PC-9 (cell line): ENCODE measurements around the gene ADSS1. TPM values are rescaled to one million over a fixed set of nuclear protein-coding genes. Genes with fewer than 3 reads are reported as not detected.
A peak's percentile ranks its signal among the peaks of the same experiment; 100 is the strongest.

ENCODE experiments used
- BruUV-seq: library from RNA; stranded (reverse); fragments of 400-500 nt; replicated peaks from 2 replicates; lab custom pipeline; 2021; lab: Mats Ljungman, UMichigan
- CTCF ChIA-PET: fragments of 300-600 bp; sonication (Branson Sonifier 250); formaldehyde crosslinking; loops from one replicate; lab custom pipeline; 2022; ENCODE audit warnings: antibody characterized with exemption; lab: Charles Lee
- POLR2A ChIA-PET: fragments of 300-600 bp; sonication (Branson Sonifier 250); formaldehyde crosslinking; loops from one replicate; lab custom pipeline; 2022; ENCODE audit warnings: antibody characterized with exemption; ENCODE audit not compliant: unreplicated experiment; lab: Charles Lee
- DNase-seq, 2 experiments: peaks; one replicate each; pipeline versions ENCODE4 v3.0.0 to v3.0.0-alpha.2; 2015 to 2022; ENCODE audit warnings: mixed read lengths in 1 of 2
- H2AFZ ChIP-seq: fragments of 200-600 bp; sonication (generic); 2 replicates; pipeline ENCODE4 v1.8.1; 2017; ENCODE audit warnings: antibody characterized with exemption
- H3F3A ChIP-seq: fragments of 200-600 bp; sonication (generic); 2 replicates; pipeline ENCODE4 v1.8.1; 2017; ENCODE audit warnings: antibody characterized with exemption, mild to moderate bottlenecking, low read depth; ENCODE audit not compliant: insufficient read depth
- H3K27ac ChIP-seq: fragments of 200-600 bp; sonication (generic); 2 replicates; pipeline ENCODE4 v1.6.1; 2016; ENCODE audit warnings: mixed run types
- H3K27me3 ChIP-seq: fragments of 200-600 bp; sonication (generic); 2 replicates; pipeline ENCODE4 v1.6.1; 2016; ENCODE audit warnings: low read depth, mixed run types; ENCODE audit not compliant: insufficient read depth
- H3K36me3 ChIP-seq: fragments of 200-600 bp; sonication (generic); 2 replicates; pipeline ENCODE4 v1.6.1; 2016; ENCODE audit warnings: low read depth, mixed run types
- H3K4me1 ChIP-seq: fragments of 200-600 bp; sonication (generic); replicated peaks from 2 replicates; pipeline ENCODE4 v1.6.1; 2016; ENCODE audit warnings: mixed run types; ENCODE audit not compliant: insufficient read depth
- H3K4me2 ChIP-seq: fragments of 200-600 bp; sonication (generic); 2 replicates; pipeline ENCODE4 v1.6.1; 2017; ENCODE audit warnings: mixed run types
- H3K4me3 ChIP-seq: fragments of 200-600 bp; sonication (generic); 2 replicates; pipeline ENCODE4 v1.6.1; 2016; ENCODE audit warnings: mixed run types
- H3K79me2 ChIP-seq: fragments of 200-600 bp; sonication (generic); 2 replicates; pipeline ENCODE4 v1.6.1; 2017; ENCODE audit warnings: low read depth, mixed run types
- H3K9me2 ChIP-seq: fragments of 200-600 bp; sonication (generic); 2 replicates; pipeline ENCODE4 v1.8.1; 2017; ENCODE audit warnings: mild to moderate bottlenecking; ENCODE audit not compliant: insufficient read depth
- H3K9me3 ChIP-seq: fragments of 200-600 bp; sonication (generic); 2 replicates; pipeline ENCODE4 v1.8.1; 2016; ENCODE audit warnings: low read depth; ENCODE audit not compliant: insufficient read depth
- H4K20me1 ChIP-seq: fragments of 200-600 bp; sonication (generic); 2 replicates; pipeline ENCODE4 v1.8.1; 2017; ENCODE audit not compliant: insufficient read depth
- EZH2 ChIP-seq: fragments of 200-600 bp; sonication (generic); IDR thresholded peaks from 2 replicates; pipeline ENCODE4 v1.8.0; 2017; ENCODE audit warnings: antibody characterized with exemption, low read depth
- intact Hi-C: fragments of 100-400 bp; cut with micrococcal nuclease; formaldehyde crosslinking; loops from one replicate; pipeline ENCODE4 v1.10.0; 2022; ENCODE audit not compliant: unreplicated experiment
- total RNA-seq: library from RNA; stranded (reverse); gene quantifications from 2 replicates; pipeline ENCODE4 v1.2.3, GENCODE V29; 2021
- TF ChIP-seq, protein P1 (sequence below): fragments of 200-600 bp; sonication (generic); conservative IDR thresholded peaks from 2 replicates; pipeline ENCODE4 v1.6.1; 2017; ENCODE audit warnings: mixed run types, antibody characterized with exemption, mild to moderate bottlenecking, moderate library complexity

ADSS1 gene
- total RNA-seq, 1 experiment from 2014 or later: 5.8 TPM

DNA sequence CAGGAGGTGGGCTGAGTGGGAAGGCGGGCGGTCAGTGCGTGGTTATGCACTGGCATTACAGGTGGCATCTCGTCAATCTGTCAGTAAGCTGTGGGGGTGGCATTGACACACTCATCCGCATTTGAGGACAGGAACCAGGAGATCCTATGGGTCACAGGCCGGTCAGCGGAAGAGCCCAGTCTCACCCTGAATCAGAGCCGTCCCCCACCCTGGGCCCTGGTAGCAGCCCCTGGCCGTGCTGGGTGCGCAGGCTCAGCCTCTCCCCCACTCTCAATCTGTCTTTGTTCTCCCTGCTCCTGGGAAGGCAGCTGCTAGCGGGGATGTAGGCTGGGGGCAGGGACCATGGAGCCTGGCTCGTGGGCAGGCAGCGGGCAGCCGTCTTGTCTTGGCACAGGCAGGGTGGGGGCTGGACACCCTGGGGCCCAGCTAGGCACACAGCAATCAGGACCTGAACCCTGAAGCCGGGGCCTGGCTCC lies 29.5 kb upstream of the ADSS1 start:
- no peaks in the 10 kb centered on the region for H3K36me3 ChIP-seq
- no peak overlapping the region for H3K4me3 ChIP-seq
- H3K9me3 ChIP-seq: no peaks in the 10 kb centered on the region
- H3K4me1 ChIP-seq: peaks cover 9% of the 10 kb centered on the region
- TF ChIP-seq, protein P1, sequence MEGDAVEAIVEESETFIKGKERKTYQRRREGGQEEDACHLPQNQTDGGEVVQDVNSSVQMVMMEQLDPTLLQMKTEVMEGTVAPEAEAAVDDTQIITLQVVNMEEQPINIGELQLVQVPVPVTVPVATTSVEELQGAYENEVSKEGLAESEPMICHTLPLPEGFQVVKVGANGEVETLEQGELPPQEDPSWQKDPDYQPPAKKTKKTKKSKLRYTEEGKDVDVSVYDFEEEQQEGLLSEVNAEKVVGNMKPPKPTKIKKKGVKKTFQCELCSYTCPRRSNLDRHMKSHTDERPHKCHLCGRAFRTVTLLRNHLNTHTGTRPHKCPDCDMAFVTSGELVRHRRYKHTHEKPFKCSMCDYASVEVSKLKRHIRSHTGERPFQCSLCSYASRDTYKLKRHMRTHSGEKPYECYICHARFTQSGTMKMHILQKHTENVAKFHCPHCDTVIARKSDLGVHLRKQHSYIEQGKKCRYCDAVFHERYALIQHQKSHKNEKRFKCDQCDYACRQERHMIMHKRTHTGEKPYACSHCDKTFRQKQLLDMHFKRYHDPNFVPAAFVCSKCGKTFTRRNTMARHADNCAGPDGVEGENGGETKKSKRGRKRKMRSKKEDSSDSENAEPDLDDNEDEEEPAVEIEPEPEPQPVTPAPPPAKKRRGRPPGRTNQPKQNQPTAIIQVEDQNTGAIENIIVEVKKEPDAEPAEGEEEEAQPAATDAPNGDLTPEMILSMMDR: no peak
- TF ChIP-seq EZH2: no peak
- H2AFZ ChIP-seq: no peak overlapping the region
- POLR2A ChIA-PET: interaction anchor here (0.6 to 1.0 kb wide), 3 partner anchors 13 to 29 kb away, joined by 5 to 12 read pairs (median 8); no protein-coding TSS in a partner anchor
- intact Hi-C loops: no loop called here
- no peaks in the 10 kb centered on the region; the same call in 1 of the 2 replicates for H3F3A ChIP-seq
- H3K27me3 ChIP-seq: no peaks in the 10 kb centered on the region
- H4K20me1 ChIP-seq: peaks cover 66% of the 10 kb centered on the region
- DNase-seq: peak in 1 of 2 experiments; percentile 26
- no peak overlapping the region for H3K27ac ChIP-seq
- CTCF ChIA-PET: interaction anchor here (1.0 kb wide), 1 partner anchor 14 kb away, joined by 4 read pairs; no protein-coding TSS in a partner anchor
- peaks cover 49% of the 10 kb centered on the region for H3K79me2 ChIP-seq
- H3K9me2 ChIP-seq: no peaks in the 10 kb centered on the region
- H3K4me2 ChIP-seq: no peak overlapping the region
- TSS peak; percentile 87 for BruUV-seq

DNA sequence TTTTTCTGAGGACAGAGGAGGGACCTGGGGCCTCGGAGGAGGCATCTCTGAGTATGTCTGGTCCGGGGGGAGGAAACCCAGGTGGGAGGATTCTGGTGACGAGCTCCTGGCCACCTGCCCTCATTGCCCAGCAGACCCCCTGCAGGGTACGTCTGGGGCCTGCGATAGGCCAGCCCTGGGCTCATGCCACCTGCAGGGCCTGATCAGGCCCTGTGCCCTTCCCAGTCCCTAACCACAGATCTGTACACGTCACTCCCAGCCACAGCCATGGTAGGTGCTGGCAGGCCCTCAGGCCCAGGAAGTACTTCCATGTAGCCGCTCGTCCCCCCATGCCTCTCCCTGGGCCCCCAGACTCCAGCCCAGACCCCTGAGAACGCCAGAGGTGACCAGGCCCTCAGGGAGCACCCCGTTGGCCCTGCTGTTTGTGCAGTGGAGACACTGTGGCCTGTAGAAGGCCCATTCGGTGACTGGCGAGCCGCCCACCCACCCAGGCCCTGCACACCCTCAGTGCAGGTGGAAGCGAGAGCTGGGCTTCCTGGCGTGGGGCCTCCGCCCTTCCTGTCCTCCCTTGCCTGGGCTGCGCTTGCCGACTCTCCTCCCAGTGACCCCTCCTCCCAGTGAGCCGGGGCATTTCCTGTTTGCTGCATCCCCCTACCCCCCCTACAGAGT lies 28.9 kb upstream of the ADSS1 start:
- H3K79me2 ChIP-seq: peaks cover 44% of the 10 kb centered on the region
- BruUV-seq: TSS peak; percentile 0
- H3K36me3 ChIP-seq: no peaks in the 10 kb centered on the region
- H3K4me2 ChIP-seq: no peak overlapping the region
- H2AFZ ChIP-seq: no peak overlapping the region
- peak in 1 of 2 experiments; percentile 82 for DNase-seq
- no peaks in the 10 kb centered on the region for H3K27me3 ChIP-seq
- no peaks in the 10 kb centered on the region for H3K9me3 ChIP-seq
- POLR2A ChIA-PET: interaction anchor here (0.6 to 1.0 kb wide), 3 partner anchors 14 to 30 kb away, joined by 5 to 12 read pairs (median 8); no protein-coding TSS in a partner anchor
- H3K9me2 ChIP-seq: no peaks in the 10 kb centered on the region
- H3K4me3 ChIP-seq: no peak overlapping the region
- intact Hi-C loops: no loop called here
- H3K4me1 ChIP-seq: peaks cover 9% of the 10 kb centered on the region
- CTCF ChIA-PET: interaction anchor here (0.6 to 1.0 kb wide), 2 partner anchors 15 to 37 kb away, joined by 3 to 4 read pairs; no protein-coding TSS in a partner anchor
- no peak overlapping the region for H3K27ac ChIP-seq
- no peaks in the 10 kb centered on the region; the same call in 1 of the 2 replicates for H3F3A ChIP-seq
- TF ChIP-seq EZH2: no peak
- TF ChIP-seq, protein P1: no peak
- H4K20me1 ChIP-seq: peaks cover 72% of the 10 kb centered on the region

DNA sequence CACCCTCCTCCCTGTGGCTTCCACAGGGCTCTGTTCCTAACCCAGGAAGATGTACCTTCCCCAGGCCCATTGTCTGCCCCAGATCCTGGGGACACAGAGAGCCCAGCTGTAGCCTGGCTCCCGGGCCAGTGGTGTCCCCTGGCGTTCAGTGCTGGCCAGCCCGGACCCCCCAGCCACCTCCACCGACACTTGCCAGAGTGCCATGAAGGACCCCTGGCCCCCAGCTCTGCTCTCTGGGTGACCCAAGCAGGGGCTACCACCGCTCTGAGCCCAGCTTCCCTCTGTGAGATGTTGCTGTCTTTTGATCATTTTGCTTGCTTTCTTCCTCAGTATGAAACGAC lies 28.4 kb upstream of the ADSS1 start:
- POLR2A ChIA-PET: no interaction called here
- TF ChIP-seq, protein P1: no peak
- TF ChIP-seq EZH2: no peak
- CTCF ChIA-PET: interaction anchor here (0.6 kb wide), 1 partner anchor 36 kb away, joined by 3 read pairs; no protein-coding TSS in a partner anchor
- peaks cover 39% of the 10 kb centered on the region for H3K79me2 ChIP-seq
- no peak overlapping the region for H3K4me3 ChIP-seq
- no peaks in the 10 kb centered on the region for H3K9me2 ChIP-seq
- peaks cover 73% of the 10 kb centered on the region for H4K20me1 ChIP-seq
- no peaks in the 10 kb centered on the region for H3K9me3 ChIP-seq
- H2AFZ ChIP-seq: no peak overlapping the region
- no peak overlapping the region for H3K27ac ChIP-seq
- H3K4me2 ChIP-seq: no peak overlapping the region
- DNase-seq: no peak
- intact Hi-C loops: no loop called here
- H3K27me3 ChIP-seq: no peaks in the 10 kb centered on the region
- no peaks in the 10 kb centered on the region; the same call in 1 of the 2 replicates for H3F3A ChIP-seq
- no peaks in the 10 kb centered on the region for H3K36me3 ChIP-seq
- peaks cover 8% of the 10 kb centered on the region for H3K4me1 ChIP-seq
- no TSS peak for BruUV-seq
